Transverse colon (tissue), 3 donors: ENCODE results near the gene KNDC1.

Experiments
- CTCF ChIP-seq, 5 experiments: fragments of 200-600 bp in 3 of 5; fragments of 450-650 bp in 2 of 5; sonication (generic) in 3 of 5; IDR thresholded peaks; 1 replicate in 2 of 5; 2 replicates in 3 of 5; pipeline ENCODE4 v1.5.1; 2016 to 2017; ENCODE audit warnings: antibody characterized with exemption in 5 of 5, inconsistent platforms in 3 of 5, mild to moderate bottlenecking in 2 of 5, moderate library complexity in 1 of 5
- EP300 ChIP-seq: sonication (generic); formaldehyde crosslinking; IDR thresholded peaks from one replicate; pipeline ENCODE4 v1.6.1; 2017; ENCODE audit warnings: antibody characterized with exemption, low read depth
- POLR2A ChIP-seq: fragments of 450-650 bp; IDR thresholded peaks from one replicate; pipeline ENCODE4 v1.6.1; 2016; ENCODE audit warnings: antibody characterized with exemption, mild to moderate bottlenecking, moderate library complexity

GRCh38 chr10:133164816-133165555 lies 5.0 kb downstream of the KNDC1 start:
- TF ChIP-seq CTCF (IDR thresholded peaks at IDR 0.05), result no peak
- TF ChIP-seq EP300, result no peak
- TF ChIP-seq POLR2A, result no peak
